Measurements from ENCODE around the gene ARHGEF39. TPM values are rescaled to one million over a fixed set of nuclear protein-coding genes. Genes with fewer than 3 reads are reported as not detected.
A peak's percentile ranks its signal among the peaks of the same experiment; 100 is the strongest.
"Not testable (repeated sequence)": the region's sequence is repeated elsewhere in the genome, so short reads cannot be mapped to it uniquely, and the experiment has no call there.

ARHGEF39 gene
- total and polyA plus RNA-seq, 4 donors, result 0.47 to 1.4 (median 1.3) TPM

GRCh38 chr9:35646533-35647265 lies 18.3 kb downstream of the ARHGEF39 start:
- DNase-seq (peak; percentile 96 to 97 (median 96)), ATAC-seq (ENCODE audit: insufficient read depth, low FRiP score) (peak; percentile 93)
- Histone ChIP-seq H3K36me3 (ENCODE audit: control insufficient read depth in 4 of 4, insufficient read depth in 4 of 4, low read length in 4 of 4) (no peaks in the 10 kb centered on the region), H3K27me3 (ENCODE audit: control insufficient read depth in 3 of 3, insufficient read depth in 3 of 3, low read length in 2 of 3) (no peaks in the 10 kb centered on the region), H3K27ac (ENCODE audit: low read depth in 1 of 2, low read length in 1 of 2) (peak overlapping the region; percentile 66 to 96), H3K4me3 (peak overlapping the region; percentile 51), H3K9me3 (ENCODE audit: control insufficient read depth in 4 of 4, insufficient read depth in 3 of 4, low read length in 3 of 4) (no peaks in the 10 kb centered on the region), H3K4me1 (ENCODE audit: control insufficient read depth in 5 of 5, insufficient read depth in 5 of 5, low read length in 5 of 5) (peaks cover 0 to 12% (median 5%) of the 10 kb centered on the region in 5 donors), H3K9ac (ENCODE audit: insufficient read depth in 1 of 2, low read length in 2 of 2) (peak overlapping the region; percentile 65 to 92)
- TF ChIP-seq, protein P1, sequence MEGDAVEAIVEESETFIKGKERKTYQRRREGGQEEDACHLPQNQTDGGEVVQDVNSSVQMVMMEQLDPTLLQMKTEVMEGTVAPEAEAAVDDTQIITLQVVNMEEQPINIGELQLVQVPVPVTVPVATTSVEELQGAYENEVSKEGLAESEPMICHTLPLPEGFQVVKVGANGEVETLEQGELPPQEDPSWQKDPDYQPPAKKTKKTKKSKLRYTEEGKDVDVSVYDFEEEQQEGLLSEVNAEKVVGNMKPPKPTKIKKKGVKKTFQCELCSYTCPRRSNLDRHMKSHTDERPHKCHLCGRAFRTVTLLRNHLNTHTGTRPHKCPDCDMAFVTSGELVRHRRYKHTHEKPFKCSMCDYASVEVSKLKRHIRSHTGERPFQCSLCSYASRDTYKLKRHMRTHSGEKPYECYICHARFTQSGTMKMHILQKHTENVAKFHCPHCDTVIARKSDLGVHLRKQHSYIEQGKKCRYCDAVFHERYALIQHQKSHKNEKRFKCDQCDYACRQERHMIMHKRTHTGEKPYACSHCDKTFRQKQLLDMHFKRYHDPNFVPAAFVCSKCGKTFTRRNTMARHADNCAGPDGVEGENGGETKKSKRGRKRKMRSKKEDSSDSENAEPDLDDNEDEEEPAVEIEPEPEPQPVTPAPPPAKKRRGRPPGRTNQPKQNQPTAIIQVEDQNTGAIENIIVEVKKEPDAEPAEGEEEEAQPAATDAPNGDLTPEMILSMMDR (IDR thresholded peaks at IDR 0.05; ENCODE audit: control extremely low read depth, extremely low read depth), result peak; percentile 80
- 0 to 1% methylated on average over 40 to 58 of the region's 58 CpGs for WGBS, 2 donors

GRCh38 chr9:35646153-35646532 lies 18.9 kb downstream of the ARHGEF39 start:
- H3K4me3 ChIP-seq, result peak overlapping the region; percentile 51
- peak overlapping the region; percentile 66 to 96 for H3K27ac ChIP-seq (ENCODE audit: low read depth in 1 of 2, low read length in 1 of 2)
- WGBS, 2 donors, result 1 to 6% methylated on average over 11 of the region's 11 CpGs
- H3K9me3 ChIP-seq (ENCODE audit: control insufficient read depth in 4 of 4, insufficient read depth in 3 of 4, low read length in 3 of 4), result no peaks in the 10 kb centered on the region
- no peaks in the 10 kb centered on the region for H3K27me3 ChIP-seq (ENCODE audit: control insufficient read depth in 3 of 3, insufficient read depth in 3 of 3, low read length in 2 of 3)
- TF ChIP-seq, protein P1 (IDR thresholded peaks at IDR 0.05; ENCODE audit: control extremely low read depth, extremely low read depth), result no peak
- DNase-seq (peak; percentile 74 to 88 (median 81)), ATAC-seq (ENCODE audit: insufficient read depth, low FRiP score) (peak; percentile 30)
- peak overlapping the region; percentile 65 to 92 for H3K9ac ChIP-seq (ENCODE audit: insufficient read depth in 1 of 2, low read length in 2 of 2)
- no peaks in the 10 kb centered on the region for H3K36me3 ChIP-seq (ENCODE audit: control insufficient read depth in 4 of 4, insufficient read depth in 4 of 4, low read length in 4 of 4)
- peaks cover 0 to 12% (median 5%) of the 10 kb centered on the region in 5 donors for H3K4me1 ChIP-seq (ENCODE audit: control insufficient read depth in 5 of 5, insufficient read depth in 5 of 5, low read length in 5 of 5)

DNA sequence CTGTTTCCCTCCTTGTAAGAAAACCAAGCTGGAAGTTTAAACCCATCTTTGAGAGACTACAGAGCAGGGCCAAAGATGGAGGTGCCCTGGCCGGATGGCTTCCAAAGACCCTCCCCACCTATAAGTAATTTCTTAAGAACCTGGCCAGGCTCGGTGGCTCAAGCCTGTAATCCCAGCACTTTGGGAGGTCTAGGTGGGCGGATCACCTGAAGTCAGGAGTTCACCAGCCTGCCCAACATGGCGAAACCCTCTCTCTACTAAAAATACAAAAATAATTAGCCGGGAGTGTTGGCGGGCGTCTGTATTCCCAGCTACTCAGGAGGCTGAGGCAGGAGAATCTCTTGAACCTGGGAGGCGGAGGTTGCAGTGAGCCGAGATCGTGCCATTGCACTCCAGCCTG lies 19.3 kb downstream of the ARHGEF39 start:
- not testable (repeated sequence) for ATAC-seq (ENCODE audit: insufficient read depth, low FRiP score); H3K4me3 ChIP-seq; H3K36me3 ChIP-seq (ENCODE audit: control insufficient read depth in 4 of 4, insufficient read depth in 4 of 4, low read length in 4 of 4); H3K9me3 ChIP-seq (ENCODE audit: control insufficient read depth in 4 of 4, insufficient read depth in 3 of 4, low read length in 3 of 4); H3K27me3 ChIP-seq (ENCODE audit: control insufficient read depth in 3 of 3, insufficient read depth in 3 of 3, low read length in 2 of 3); DNase-seq
- H3K27ac ChIP-seq (ENCODE audit: low read depth in 1 of 2, low read length in 1 of 2), result peak overlapping the region in 1 of 2 donors; percentile 96
- peaks cover 0 to 12% (median 5%) of the 10 kb centered on the region in 5 donors for H3K4me1 ChIP-seq (ENCODE audit: control insufficient read depth in 5 of 5, insufficient read depth in 5 of 5, low read length in 5 of 5)
- 36 to 38% methylated on average over 10 of the region's 10 CpGs for WGBS, 2 donors
- peak overlapping the region in 1 of 2 donors; percentile 92 for H3K9ac ChIP-seq (ENCODE audit: insufficient read depth in 1 of 2, low read length in 2 of 2)

GRCh38 chr9:35643046-35643445 lies 21.9 kb downstream of the ARHGEF39 start:
- no peak overlapping the region for H3K27ac ChIP-seq (ENCODE audit: low read depth in 1 of 2, low read length in 1 of 2)
- no peak overlapping the region for H3K9ac ChIP-seq (ENCODE audit: insufficient read depth in 1 of 2, low read length in 2 of 2)
- DNase-seq (no peak), ATAC-seq (ENCODE audit: insufficient read depth, low FRiP score) (no peak)
- no peaks in the 10 kb centered on the region for H3K27me3 ChIP-seq (ENCODE audit: control insufficient read depth in 3 of 3, insufficient read depth in 3 of 3, low read length in 2 of 3)
- H3K9me3 ChIP-seq (ENCODE audit: control insufficient read depth in 4 of 4, insufficient read depth in 3 of 4, low read length in 3 of 4), result no peaks in the 10 kb centered on the region
- no peaks in the 10 kb centered on the region for H3K36me3 ChIP-seq (ENCODE audit: control insufficient read depth in 4 of 4, insufficient read depth in 4 of 4, low read length in 4 of 4)
- no peak overlapping the region for H3K4me3 ChIP-seq
- 95 to 97% methylated on average over 12 of the region's 12 CpGs for WGBS, 2 donors
- H3K4me1 ChIP-seq (ENCODE audit: control insufficient read depth in 5 of 5, insufficient read depth in 5 of 5, low read length in 5 of 5), result peaks cover 0 to 12% (median 4%) of the 10 kb centered on the region in 5 donors
- TF ChIP-seq, protein P1 (IDR thresholded peaks at IDR 0.05; ENCODE audit: control extremely low read depth, extremely low read depth), result no peak

GRCh38 chr9:35641478-35641877 lies 23.5 kb downstream of the ARHGEF39 start:
- not testable (repeated sequence) for H3K9ac ChIP-seq (ENCODE audit: insufficient read depth in 1 of 2, low read length in 2 of 2); H3K27ac ChIP-seq (ENCODE audit: low read depth in 1 of 2, low read length in 1 of 2); H3K27me3 ChIP-seq (ENCODE audit: control insufficient read depth in 3 of 3, insufficient read depth in 3 of 3, low read length in 2 of 3); DNase-seq; H3K36me3 ChIP-seq (ENCODE audit: control insufficient read depth in 4 of 4, insufficient read depth in 4 of 4, low read length in 4 of 4); H3K4me1 ChIP-seq (ENCODE audit: control insufficient read depth in 5 of 5, insufficient read depth in 5 of 5, low read length in 5 of 5); H3K4me3 ChIP-seq; H3K9me3 ChIP-seq (ENCODE audit: control insufficient read depth in 4 of 4, insufficient read depth in 3 of 4, low read length in 3 of 4); ATAC-seq (ENCODE audit: insufficient read depth, low FRiP score)
- WGBS, 2 donors, result 37 to 87% methylated on average over 3 of the region's 3 CpGs

GRCh38 chr9:35640431-35640830 lies 24.6 kb downstream of the ARHGEF39 start:
- H3K27ac ChIP-seq (ENCODE audit: low read depth in 1 of 2, low read length in 1 of 2); H3K4me1 ChIP-seq (ENCODE audit: control insufficient read depth in 5 of 5, insufficient read depth in 5 of 5, low read length in 5 of 5); H3K36me3 ChIP-seq (ENCODE audit: control insufficient read depth in 4 of 4, insufficient read depth in 4 of 4, low read length in 4 of 4); DNase-seq; H3K4me3 ChIP-seq; ATAC-seq (ENCODE audit: insufficient read depth, low FRiP score); H3K9me3 ChIP-seq (ENCODE audit: control insufficient read depth in 4 of 4, insufficient read depth in 3 of 4, low read length in 3 of 4); H3K27me3 ChIP-seq (ENCODE audit: control insufficient read depth in 3 of 3, insufficient read depth in 3 of 3, low read length in 2 of 3); H3K9ac ChIP-seq (ENCODE audit: insufficient read depth in 1 of 2, low read length in 2 of 2): not testable (repeated sequence)
- WGBS, 2 donors, result 97 to 98% methylated on average over 15 of the region's 15 CpGs
